ENCODE data around the gene CDH4. TPM values are rescaled to one million over a fixed set of nuclear protein-coding genes. Genes with fewer than 3 reads are reported as not detected.

Gene CDH4
- polyA plus RNA-seq, 4 donors = 1.1 to 8.1 (median 6.9) TPM

GRCh38 chr20:61588411-61589385 is 336.6 kb downstream of the CDH4 start:
- DNase-seq (ENCODE audit: low read depth in 4 of 4, low spot score in 3 of 4) = no peak

DNA sequence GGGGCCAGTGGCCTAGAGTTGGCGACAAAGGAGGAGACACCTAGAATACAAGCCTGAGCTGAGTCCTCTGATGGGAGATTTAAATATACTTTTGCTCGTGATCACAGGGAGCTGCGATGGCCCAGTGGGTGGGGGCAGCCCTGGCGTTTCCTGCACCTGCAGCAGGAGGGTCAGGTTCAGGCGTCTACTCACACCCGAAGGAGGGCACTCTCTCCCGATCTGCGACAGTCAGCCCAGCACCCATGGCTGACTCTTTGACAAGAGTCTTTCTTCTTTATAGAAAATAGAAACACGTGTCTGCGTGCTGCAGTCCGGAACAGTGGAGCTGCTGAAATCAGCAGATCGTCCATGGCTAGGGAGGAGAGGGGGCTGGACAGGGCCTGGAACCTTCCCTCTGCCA is 338.2 kb downstream of the CDH4 start:
- DNase-seq (ENCODE audit: low read depth in 4 of 4, low spot score in 3 of 4) = no peak

GRCh38 chr20:61593516-61593915 is 341.5 kb downstream of the CDH4 start:
- DNase-seq (ENCODE audit: low read depth in 4 of 4, low spot score in 3 of 4) = no peak

DNA sequence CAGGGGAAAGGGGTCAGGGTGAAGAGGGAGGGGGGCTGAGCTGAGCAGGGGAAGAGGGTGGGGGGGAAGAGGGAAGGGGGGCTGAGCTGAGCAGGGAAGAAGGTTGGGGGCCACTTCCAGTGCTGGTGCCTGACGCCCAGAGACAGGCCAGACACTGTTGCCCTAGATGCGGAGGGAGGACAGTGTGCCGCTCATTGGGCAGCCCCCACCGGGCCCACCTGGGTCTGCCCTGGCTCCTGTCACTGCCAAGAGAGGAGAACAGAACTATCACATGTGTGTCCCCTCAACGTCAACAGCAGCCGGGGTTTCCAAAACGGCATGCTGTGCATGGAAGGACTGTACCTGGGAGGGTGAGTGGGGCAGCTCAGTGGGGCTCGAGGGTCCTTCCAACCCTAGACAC is 342.1 kb downstream of the CDH4 start:
- DNase-seq (ENCODE audit: low read depth in 4 of 4, low spot score in 3 of 4) = no peak

GRCh38 chr20:61595216-61595615 is 343.2 kb downstream of the CDH4 start:
- no peak for DNase-seq (ENCODE audit: low read depth in 4 of 4, low spot score in 3 of 4)

DNA sequence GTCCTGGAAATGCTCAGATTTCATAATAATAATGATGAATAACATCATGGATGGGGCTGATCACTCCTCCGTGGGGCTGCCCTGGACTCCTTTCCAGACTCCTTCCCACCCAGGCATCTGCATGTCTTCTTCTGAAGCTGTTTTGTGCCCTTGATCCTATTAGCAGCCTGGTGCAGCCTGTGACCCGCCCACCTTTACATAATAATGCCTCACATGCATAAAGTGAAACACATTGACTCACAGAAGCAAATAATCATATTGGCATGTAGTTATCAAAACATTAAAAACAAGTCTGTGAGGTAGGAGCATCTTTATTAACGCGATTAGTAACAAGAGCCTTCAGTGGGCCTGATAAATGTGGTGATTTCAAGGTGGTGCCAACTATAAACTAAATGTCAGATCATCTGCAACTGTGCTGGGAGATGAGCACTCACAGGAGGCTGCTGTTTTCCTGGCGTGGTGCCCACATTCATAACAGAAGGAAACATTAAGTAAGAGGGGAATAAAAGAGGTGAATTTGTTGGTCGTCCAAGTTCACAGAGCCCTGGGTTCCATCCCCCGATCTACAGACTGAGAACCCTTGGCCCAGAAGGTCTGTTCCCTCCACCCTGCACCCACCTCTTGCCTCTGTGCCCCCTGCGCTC is 344.7 kb downstream of the CDH4 start:
- DNase-seq (ENCODE audit: low read depth in 4 of 4, low spot score in 3 of 4) = no peak

DNA sequence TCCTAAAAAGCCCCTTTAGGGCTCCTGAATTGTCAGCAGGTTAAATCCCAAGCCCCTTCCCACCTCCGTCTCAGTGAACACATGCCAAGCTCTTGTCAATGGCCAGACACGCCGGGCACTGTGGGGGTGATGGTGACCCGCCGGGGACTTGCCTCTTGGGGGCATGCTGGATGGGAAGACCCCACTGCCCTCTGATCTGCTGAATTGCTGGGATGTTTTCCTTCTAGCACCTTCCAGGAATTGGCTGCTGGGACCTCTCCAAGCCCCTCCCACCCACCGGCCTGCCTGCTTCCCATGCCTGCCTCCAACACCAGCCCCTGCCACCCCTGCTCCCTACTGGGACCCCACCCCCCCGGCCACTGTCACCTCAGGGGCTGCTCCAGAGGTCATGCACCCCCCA is 345.9 kb downstream of the CDH4 start:
- DNase-seq (ENCODE audit: low read depth in 4 of 4, low spot score in 3 of 4) = no peak

DNA sequence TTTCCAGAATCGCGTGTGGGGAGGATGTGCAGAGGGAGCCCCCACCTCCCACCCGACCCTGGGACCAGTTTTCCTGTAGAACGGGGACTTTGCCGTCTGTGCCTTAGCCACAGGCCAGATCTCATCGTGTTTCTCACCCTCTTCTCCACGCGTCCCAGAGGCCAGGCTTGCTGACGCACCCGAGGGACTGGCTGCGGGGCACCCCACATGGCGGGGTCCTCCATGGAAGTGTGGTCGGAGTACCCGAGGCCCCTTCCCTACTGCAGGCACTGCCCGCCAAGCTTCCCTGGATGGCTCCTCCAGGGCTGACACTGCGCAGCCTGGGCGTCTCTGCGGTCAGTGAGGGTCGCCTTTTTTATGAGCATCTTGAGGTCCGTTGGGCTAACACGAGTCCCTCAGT is 346.5 kb downstream of the CDH4 start:
- DNase-seq (ENCODE audit: low read depth in 4 of 4, low spot score in 3 of 4) = no peak

GRCh38 chr20:61599061-61599531 is 347.0 kb downstream of the CDH4 start:
- DNase-seq (ENCODE audit: low read depth in 4 of 4, low spot score in 3 of 4) = no peak

GRCh38 chr20:61599541-61599992 is 347.5 kb downstream of the CDH4 start:
- no peak for DNase-seq (ENCODE audit: low read depth in 4 of 4, low spot score in 3 of 4)

DNA sequence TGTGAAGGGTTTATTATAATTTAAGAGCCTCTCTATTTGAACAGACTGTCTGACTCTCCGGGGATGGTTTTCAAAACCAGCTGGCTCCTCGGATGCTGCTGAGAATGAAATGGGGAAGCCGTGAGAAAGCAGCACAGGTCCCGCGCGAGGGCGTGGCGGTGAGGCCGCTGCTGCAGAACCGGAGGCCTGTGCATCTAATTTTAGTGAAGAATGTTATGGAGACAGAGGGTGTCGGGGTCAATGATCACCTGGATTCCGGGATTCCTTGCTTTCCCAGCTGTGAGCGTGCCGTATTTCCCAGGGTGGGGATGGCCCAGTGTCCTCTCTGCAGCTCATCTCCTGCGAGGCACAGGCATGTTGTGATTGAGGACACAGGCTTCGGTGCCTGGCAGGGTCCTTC is 348.0 kb downstream of the CDH4 start:
- no peak for DNase-seq (ENCODE audit: low read depth in 4 of 4, low spot score in 3 of 4)

GRCh38 chr20:61601361-61601760 is 349.3 kb downstream of the CDH4 start:
- DNase-seq (ENCODE audit: low read depth in 4 of 4, low spot score in 3 of 4) = no peak

- no peak for DNase-seq (ENCODE audit: low read depth in 4 of 4, low spot score in 3 of 4)
These were observed 349.8 kb downstream of the CDH4 start for GRCh38 chr20:61601853-61602252.

GRCh38 chr20:61603715-61604114 is 351.7 kb downstream of the CDH4 start:
- DNase-seq (ENCODE audit: low read depth in 4 of 4, low spot score in 3 of 4) = no peak

- DNase-seq (ENCODE audit: low read depth in 4 of 4, low spot score in 3 of 4) = no peak
These were observed 352.5 kb downstream of the CDH4 start for GRCh38 chr20:61604549-61604948.

DNA sequence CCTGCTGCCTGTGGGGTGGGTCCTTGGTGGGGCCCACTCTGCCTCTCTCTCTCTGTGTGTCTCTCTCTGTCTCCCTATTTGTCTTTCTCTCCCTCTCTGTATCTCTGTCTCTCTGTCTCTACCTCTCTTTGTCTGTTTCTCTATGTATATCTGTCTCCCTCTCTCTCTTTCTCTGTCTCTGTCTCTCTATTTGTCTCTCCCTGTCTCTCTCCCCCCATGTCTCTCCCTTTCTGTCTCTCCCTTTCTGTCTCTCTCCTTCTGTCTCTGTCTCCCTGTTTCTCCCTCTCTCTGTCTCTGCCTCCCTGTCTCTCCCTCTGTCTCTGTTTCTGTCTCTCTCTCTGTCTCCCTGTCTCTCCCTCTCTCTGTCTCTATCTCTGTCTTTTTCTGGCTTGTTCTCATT is 353.2 kb downstream of the CDH4 start:
- no peak for DNase-seq (ENCODE audit: low read depth in 4 of 4, low spot score in 3 of 4)

DNA sequence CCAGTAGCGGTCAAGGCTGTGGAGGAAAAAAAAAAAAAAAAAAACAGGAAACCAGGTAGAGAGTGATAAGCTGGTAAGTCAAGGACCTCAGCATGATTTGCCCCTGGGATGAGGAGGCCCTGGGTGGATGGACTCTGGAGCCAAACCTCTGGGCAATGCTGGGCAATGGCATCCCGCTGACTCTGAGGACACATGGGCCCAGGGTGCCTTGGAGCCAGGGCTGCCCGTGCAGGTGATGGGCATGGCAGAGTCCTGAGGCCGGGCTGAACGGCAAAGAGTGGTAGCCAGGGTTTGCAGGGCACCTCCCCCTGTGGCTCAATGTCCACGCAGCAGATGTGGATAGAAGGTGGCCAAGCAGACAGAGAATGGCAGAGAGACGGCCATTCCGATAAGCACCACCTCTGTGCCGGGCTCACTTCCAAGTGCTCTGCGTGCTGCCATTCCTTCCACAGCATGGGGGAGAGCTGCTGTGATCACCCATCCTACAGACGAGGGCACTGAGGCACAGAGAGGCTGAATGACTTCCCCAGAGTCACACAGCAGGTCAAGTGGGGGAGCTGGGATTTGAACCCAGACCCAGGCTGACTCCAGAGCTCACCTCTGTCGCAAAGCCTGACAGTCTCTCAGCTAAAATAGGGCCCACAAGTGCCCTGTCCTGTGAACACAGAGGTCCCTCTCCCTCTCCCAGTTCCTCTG is 353.9 kb downstream of the CDH4 start:
- DNase-seq (ENCODE audit: low read depth in 4 of 4, low spot score in 3 of 4) = no peak

GRCh38 chr20:61608275-61609085 is 356.4 kb downstream of the CDH4 start:
- peak in 1 of 4 donors; percentile 39 for DNase-seq (ENCODE audit: low read depth in 4 of 4, low spot score in 3 of 4)

DNA sequence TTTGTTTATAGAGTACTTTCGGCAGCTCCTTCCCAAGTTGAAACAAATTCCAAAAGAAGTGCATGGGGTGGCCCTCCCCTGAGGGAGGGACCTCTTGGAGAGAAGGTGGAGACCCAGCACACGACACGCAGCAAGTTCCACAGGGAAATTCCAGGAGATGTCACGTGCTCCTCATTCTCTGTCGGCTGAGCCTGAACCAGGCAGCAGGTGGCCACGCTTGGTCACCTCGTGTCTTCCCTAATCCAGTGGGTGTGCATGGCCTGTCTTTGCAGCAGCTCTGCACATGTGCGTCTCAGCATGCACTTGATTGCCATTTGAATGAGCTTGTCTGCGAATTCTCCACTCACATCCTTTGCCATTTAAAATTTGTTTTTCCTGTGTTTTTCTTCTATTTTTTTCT is 357.4 kb downstream of the CDH4 start:
- no peak for DNase-seq (ENCODE audit: low read depth in 4 of 4, low spot score in 3 of 4)
